Measurements from ENCODE around the gene APLP2.
"Not testable (repeated sequence)": the region's sequence is repeated elsewhere in the genome, so short reads cannot be mapped to it uniquely, and the experiment has no call there.

Gene APLP2

DNA sequence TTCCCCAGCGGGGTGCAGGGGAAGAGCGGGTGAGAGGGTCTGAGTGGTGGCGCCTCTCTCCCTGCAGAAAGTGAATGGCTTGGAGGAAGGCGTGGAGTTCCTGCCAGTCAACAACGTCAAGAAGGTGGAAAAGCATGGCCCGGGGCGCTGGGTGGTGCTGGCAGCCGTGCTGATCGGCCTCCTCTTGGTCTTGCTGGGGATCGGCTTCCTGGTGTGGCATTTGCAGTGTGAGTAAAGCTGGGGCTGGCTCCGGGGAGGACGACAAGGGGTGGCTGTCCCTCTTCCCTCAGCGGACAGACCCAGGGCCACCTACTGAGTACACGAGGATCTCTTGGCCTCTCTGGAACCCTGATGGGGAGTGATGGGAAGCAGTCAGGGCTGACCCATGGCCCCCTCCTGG lies 118.4 kb downstream of the APLP2 start:
- no peaks in the 10 kb centered on the region for H3K9me3 Mint-ChIP-seq
- peaks cover 24% of the 10 kb centered on the region for H3K36me3 Mint-ChIP-seq
- H3K27me3 Mint-ChIP-seq, result no peaks in the 10 kb centered on the region
- H3K4me1 Mint-ChIP-seq, result peaks cover 35% of the 10 kb centered on the region
- ATAC-seq, result no peak
- peak overlapping the region; percentile 32 for H3K27ac Mint-ChIP-seq
- no peak overlapping the region for H3K4me3 Mint-ChIP-seq

DNA sequence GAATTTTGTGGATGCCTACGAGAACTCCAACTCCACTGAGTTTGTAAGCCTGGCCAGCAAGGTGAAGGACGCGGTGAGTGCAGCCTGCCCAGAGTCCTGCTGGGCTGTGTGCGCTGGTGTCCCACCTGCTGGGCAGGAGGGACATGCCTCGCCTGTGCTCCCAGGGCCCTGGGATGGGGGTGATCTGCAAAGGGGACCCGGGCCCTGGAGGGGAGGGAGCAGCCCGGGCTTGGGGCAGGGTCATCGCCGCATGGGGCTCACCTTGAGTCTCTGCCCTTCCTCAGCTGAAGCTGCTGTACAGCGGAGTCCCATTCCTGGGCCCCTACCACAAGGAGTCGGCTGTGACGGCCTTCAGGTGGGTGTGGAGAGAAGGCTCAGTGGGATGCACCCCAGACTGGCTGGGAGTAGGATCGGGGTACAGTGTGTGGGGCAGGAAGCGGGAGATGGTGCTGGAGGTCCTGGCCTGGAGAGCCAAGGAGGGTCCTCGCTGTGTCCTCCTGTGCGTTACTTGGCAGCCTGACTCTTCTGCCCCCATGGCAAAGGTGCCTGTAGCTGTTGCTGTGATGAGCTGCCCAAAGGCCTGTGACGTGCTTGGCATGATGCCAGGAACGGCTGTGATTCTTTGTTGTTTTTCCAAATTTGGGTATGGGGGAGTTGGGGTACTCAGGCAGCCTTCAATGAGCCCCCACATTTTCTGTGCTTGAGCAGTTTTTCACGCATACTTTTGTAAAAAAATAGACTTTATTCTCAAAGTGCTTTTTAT lies 119.1 kb downstream of the APLP2 start:
- Mint-ChIP-seq H3K9me3 (no peaks in the 10 kb centered on the region), H3K4me3 (no peak overlapping the region), H3K27ac (peak overlapping the region; percentile 32), H3K4me1 (peaks cover 35% of the 10 kb centered on the region), H3K27me3 (no peaks in the 10 kb centered on the region), H3K36me3 (peaks cover 24% of the 10 kb centered on the region)
- ATAC-seq, result no peak

DNA sequence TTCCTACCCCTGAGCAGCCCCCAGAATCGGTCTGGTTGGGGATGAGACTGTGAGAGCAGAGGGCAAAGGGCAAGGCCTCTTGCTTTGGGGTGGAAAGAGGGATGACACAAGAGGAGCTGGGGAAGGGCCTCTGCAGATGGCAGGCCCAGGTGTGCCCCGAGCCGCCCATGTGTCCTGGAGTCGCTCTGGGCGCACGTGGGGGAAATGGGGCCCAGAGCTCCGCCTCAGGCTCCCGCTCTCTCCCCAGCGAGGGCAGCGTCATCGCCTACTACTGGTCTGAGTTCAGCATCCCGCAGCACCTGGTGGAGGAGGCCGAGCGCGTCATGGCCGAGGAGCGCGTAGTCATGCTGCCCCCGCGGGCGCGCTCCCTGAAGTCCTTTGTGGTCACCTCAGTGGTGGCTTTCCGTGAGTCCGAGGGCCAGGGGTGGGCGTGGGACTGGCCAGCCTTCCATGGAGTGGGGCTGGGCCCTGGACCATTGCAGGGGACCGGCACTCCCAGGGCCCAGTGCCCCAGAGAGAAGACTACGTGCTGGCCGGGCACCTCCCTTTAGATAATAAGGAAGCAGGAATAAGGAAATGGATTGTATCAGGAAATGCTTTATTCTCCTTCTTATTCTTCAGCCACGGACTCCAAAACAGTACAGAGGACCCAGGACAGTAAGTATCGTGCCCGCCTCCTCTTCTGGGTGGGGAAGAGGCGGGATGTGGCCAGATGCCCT lies 120.0 kb downstream of the APLP2 start:
- no peak overlapping the region for H3K4me3 Mint-ChIP-seq
- H3K27ac Mint-ChIP-seq, result peak overlapping the region; percentile 32
- H3K9me3 Mint-ChIP-seq, result no peaks in the 10 kb centered on the region
- peaks cover 31% of the 10 kb centered on the region for H3K4me1 Mint-ChIP-seq
- H3K36me3 Mint-ChIP-seq, result peaks cover 28% of the 10 kb centered on the region
- no peaks in the 10 kb centered on the region for H3K27me3 Mint-ChIP-seq
- no peak for ATAC-seq

DNA sequence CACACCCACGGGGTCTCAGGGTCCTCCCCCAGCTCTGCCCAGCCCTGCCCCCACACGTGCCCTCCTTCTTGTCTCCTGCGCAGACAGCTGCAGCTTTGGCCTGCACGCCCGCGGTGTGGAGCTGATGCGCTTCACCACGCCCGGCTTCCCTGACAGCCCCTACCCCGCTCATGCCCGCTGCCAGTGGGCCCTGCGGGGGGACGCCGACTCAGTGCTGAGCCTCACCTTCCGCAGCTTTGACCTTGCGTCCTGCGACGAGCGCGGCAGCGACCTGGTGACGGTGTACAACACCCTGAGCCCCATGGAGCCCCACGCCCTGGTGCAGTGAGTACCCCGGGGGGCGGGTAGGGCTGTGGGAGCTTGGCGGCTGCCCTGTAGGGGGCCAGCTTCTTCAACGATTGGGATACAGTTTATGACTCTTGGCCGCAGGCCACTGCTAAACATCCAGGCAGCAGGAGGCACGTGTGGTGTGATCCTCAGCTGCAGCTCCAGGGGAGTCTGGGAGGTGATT lies 120.7 kb downstream of the APLP2 start:
- ATAC-seq, result no peak
- Mint-ChIP-seq H3K4me1 (peaks cover 24% of the 10 kb centered on the region), H3K27ac (no peak overlapping the region), H3K27me3 (no peaks in the 10 kb centered on the region), H3K36me3 (peaks cover 36% of the 10 kb centered on the region), H3K9me3 (no peaks in the 10 kb centered on the region), H3K4me3 (no peak overlapping the region)

DNA sequence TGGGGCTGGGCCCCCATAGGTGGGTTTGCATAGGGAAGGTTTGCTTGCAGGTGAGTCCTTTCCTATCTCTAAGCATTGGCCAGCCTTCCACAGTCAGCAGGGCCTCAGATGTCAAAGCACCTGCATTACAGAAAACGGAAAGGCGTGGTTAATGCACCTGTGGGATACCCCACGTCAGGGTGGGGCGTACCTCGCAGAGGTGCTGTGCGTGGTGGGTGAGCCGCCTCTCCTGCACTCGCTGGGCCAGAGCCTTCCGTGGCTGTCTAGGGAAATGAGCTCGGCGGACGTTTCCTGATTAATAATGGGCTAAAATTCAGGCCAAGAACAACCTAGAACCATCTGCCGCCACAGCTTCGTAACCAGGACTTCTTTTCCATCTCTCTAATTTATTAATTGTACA lies 122.2 kb downstream of the APLP2 start:
- Mint-ChIP-seq H3K4me1 (peaks cover 14% of the 10 kb centered on the region), H3K27ac (no peak overlapping the region), H3K36me3 (peaks cover 47% of the 10 kb centered on the region), H3K27me3 (no peaks in the 10 kb centered on the region), H3K9me3 (no peaks in the 10 kb centered on the region), H3K4me3 (no peak overlapping the region)
- ATAC-seq, result no peak

DNA sequence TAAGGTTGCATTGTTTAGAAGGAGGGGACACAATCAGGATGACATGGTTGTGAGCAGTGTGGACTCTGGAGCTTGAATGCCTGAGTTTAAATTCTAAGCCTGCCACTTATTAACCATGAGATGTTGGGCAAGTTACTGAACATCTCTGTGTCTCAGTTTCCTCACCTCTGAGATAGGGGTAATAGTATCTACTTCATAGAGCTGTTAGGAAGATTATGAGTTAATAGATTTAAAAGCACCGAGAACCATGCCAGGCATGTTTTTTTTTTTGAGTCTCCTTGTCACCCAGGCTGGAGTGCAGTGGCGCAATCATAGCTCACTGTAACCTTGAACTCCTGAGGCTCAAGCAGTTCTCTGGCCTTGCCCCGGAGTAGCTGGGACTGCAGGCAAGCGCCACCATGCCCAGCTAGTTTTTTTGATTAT lies 123.2 kb downstream of the APLP2 start:
- H3K4me1 Mint-ChIP-seq, result peaks cover 8% of the 10 kb centered on the region
- H3K27ac Mint-ChIP-seq, result no peak overlapping the region
- H3K27me3 Mint-ChIP-seq, result no peaks in the 10 kb centered on the region
- peaks cover 47% of the 10 kb centered on the region for H3K36me3 Mint-ChIP-seq
- no peak overlapping the region for H3K4me3 Mint-ChIP-seq
- no peaks in the 10 kb centered on the region for H3K9me3 Mint-ChIP-seq
- ATAC-seq, result no peak

DNA sequence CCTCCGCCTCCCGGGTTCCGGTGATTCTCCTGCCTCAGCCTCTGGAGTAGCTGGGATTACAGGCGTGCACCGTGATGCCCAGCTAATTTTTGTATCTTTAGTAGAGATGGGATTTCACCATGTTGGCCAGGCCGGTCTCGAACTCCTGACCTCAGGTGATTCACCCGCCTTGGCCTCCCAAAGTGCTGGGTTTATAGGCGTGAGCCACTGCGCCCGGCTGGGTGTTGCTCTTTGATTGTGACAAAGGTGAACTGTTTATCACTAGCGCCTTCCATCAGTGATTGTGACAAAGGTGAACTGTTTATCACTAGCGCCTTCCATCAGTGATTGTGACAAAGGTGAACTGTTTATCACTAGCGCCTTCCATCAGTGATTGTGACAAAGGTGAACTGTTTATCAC lies 123.9 kb downstream of the APLP2 start:
- not testable (repeated sequence) for H3K9me3 Mint-ChIP-seq, H3K4me1 Mint-ChIP-seq, H3K27ac Mint-ChIP-seq, ATAC-seq, H3K4me3 Mint-ChIP-seq, H3K27me3 Mint-ChIP-seq
- peaks cover 47% of the 10 kb centered on the region for H3K36me3 Mint-ChIP-seq

Measured in stimulated activated memory B cell treated with anti-CD40 and anti-IgM and Interleukin-4, amounts not matched to agents 10 μg/mL and 1 μg/mL and 100 μg/mL, for 72 hours (primary cell).